GM18498 (cell line): ENCODE results near the gene RSPH3.
"Not testable (repeated sequence)": the region's sequence is repeated elsewhere in the genome, so short reads cannot be mapped to it uniquely, and the experiment has no call there.

ENCODE experiments used
- ATAC-seq: cut with Tn5 transposase; IDR thresholded peaks from one replicate; pipeline ENCODE4 v1.9.1; 2021; ENCODE audit warnings: mild to moderate bottlenecking, moderate library complexity; ENCODE audit not compliant: unreplicated experiment

The RSPH3 gene

DNA sequence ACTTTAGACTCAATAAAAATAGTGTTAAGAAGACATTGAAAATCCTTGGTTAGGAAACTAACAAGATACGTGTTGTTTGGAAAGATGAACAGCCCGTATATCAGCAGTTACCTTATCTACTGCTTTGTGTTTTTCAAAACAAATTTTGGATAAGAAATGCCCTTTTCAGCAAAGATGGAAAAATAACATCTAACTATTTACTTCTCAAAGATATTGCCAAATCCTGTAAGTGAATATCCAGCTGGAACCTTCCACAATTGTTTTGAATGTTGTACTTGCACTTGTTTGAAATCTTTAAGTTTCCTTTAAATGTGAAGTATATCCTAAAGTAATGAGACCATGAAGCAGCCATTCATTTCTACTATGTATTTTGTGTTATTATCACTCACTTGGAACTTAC, 30.2 kb upstream of the RSPH3 start:
- ATAC-seq: no peak

DNA sequence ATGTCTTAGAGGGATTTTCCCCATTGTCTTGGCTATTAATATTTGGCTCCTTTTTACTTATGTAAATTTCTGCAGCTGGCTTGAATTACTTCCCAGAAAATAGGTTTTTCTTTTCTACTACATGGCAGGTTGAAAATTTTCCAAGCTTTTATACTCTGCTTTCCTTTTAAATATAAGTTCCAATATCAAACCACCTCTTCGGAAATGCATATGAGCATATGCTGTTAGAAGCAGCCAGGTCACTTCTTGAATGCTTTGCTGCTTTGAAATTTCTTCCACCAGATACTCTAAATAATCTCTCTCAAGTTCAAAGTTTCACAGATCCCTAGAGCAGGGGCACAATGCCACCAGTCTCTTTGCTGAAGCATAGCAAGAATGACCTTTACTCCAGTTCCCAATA, 25.2 kb upstream of the RSPH3 start:
- not testable (repeated sequence) for ATAC-seq

DNA sequence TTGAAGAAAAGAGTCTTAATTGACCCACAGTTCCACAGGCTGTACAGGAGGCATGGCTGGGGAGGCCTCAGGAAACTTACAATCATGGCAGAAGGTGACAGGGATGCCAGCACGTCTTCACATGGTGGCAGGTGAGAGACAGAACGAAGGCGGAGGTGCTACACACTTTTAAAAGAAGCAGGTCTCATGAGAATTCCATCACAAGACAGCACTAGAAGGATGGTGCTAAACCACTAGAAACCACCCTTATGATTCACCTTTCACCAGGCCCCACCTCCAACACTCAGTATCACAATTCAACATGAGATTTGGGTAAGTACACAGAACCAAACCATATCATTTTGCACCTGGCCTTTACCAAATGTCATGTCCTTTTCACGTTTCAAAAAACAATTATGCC, 23.9 kb upstream of the RSPH3 start:
- no peak for ATAC-seq

DNA sequence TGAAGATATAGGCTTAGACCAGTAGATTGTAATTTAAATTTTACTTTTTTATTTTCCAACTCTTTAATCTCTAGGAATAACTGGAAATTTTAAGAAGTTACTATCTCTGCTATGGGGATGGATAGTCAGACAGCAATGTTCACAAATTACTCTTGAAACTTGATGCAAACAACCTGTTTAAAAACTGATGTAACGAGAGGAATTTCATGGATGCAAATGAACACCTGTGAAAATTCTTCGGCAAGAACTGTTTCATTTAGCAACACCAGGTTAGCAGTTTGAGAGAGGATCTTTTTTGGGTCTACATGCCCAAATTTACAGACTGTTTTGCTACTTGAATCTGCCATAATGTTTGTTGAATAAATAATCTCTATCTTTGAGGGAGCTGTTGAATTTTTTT, 20.0 kb upstream of the RSPH3 start:
- no peak for ATAC-seq

DNA sequence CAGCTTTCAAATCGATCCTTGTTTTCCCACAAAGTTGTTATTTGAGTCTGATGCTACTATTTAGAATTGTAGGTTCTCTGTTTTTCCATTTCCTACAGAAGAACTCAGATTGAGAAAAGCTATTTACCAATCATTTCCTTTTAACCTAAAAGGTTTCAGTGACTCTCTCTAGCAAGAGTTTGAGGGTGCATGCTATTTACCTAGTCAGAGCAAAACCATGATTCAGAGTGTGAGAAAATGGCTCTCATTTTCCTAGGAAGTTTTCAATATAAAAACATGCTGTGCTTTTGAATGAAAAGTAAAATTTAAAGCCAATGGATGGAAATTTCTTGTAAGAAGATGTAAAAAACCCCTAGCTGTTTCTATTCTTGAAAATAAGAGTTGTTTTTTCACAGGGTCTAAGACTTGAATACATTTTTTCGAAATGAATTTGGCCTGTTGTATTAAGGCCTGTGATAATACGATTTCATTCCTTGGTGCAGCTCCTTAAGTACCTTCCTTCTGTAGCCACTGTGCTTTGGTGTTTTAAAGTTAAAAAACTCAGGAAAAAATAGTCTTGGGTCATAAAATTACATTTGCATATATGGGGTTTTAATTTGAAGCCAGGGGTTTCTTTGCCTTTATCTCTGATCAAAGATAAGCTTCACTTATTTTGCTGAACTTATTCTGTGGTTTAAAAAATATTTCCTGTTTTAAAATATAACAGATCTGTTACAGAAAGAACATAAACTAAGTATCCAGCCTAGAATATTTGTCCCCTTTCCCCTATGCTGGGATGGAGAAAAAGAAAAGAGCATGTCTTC, 18.0 kb upstream of the RSPH3 start:
- no peak for ATAC-seq

DNA sequence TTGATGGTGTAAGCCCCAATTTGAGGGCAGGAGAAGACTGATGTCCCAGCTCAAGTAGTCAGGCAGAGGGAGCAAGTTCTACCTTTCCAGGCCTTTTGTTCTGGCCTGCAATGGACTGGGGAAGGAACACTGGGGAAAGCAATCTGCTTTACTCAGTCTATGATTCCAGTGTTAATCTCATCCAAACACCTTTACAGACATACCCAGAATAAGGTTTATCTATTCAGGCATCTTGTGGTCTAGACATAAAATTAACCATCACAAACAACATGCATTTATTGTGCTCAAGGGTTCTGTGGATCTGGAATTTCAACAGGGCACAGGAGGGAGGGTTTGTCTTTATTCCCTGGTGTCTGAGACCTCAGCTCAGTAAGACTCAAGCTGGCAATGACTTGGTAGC, 14.4 kb upstream of the RSPH3 start:
- ATAC-seq: no peak

DNA sequence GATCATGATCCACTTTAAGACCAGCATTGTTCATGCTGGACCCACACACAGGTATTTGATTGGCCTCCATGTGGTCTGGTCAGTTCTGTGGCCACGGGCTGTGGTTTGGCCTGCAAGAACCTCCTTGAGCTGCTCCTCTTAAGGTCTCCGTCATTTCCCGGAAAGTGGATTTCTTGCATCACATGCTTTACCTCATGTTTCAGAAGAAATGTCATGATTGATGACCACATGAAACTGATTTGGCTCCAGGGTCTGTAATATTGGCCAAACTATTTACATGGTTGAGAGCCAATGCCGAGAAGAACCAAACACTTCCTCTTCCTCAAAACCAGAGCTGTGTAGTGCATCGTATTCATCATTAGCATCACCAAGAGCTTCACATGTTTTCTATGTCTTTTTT, 13.2 kb upstream of the RSPH3 start:
- ATAC-seq: no peak

DNA sequence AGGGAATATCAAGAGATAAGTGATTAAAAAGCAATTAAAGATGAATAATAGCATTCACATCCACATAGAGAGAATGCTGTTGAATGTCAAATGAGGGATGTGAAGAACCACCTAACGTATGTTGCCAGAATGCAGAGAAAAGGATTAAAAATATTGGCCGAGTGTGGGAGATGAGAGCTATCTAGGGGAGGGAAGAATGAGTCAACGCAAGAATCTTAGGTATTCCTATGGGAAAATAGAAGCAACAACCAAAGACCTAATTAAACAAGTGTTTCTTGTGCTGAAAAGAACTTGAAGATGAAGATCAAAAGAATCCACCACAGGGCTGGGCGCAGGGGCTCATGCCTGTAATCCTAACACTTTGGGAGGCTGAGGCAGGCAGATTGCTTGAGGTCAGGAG, 12.2 kb upstream of the RSPH3 start:
- no peak for ATAC-seq

DNA sequence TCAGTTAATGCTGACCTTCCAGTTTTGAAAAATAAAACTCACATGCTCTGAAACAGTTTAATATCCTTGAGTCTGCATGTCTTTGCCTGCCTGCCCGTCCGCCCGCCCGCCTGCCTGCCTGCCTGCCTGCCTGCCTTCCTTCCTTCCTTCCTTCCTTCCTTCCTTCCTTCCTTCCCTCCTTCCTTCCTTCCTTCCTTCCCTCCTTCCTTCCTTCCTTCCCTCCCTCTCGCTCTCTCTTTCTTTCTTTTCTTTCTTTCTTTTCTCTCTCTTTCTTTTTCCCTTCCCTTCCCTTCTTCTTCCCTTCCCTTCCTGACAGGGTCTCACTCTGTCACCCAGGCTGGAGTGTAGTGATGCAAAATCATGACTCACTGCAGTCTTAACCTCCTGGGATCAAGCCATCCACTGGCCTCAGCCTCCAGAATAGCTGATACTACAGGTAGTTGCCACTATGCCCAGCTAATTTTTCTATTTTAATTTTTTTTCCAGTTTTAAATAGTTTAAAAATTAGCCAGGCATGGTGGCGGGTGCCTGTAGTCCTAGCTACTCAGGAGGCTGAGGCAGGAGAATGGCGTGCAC, 10.1 kb upstream of the RSPH3 start:
- ATAC-seq: not testable (repeated sequence)

DNA sequence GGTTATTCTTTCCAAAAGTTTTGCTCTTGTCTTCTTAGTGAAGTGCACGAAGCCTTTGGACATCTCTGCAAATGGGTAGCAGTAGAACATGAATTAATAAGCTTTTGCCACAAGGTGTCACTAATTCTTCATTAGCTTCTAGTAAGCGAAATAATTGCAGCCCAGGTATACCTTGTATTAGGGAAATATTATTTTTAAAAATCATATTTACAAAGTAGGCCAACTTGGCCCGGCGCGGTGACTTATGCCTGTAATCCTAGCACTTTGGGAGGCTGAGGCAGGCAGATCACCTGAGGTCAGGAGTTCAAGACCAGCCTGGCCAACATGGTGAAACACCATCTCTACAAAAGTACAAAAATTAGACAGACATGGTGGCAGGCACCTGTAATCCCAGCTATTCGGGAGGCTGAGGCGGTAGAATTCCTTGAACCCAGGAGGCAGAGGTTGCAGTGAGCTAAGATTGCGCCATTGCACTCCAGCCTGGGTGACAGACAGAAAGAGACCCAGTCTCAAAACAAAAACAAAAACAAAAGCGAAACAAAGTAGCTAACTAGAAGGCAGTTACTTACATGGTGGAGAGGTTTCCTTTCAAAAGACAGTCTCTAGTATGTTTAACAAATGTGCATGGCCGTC, 8.8 kb upstream of the RSPH3 start:
- peak; percentile 77 for ATAC-seq

DNA sequence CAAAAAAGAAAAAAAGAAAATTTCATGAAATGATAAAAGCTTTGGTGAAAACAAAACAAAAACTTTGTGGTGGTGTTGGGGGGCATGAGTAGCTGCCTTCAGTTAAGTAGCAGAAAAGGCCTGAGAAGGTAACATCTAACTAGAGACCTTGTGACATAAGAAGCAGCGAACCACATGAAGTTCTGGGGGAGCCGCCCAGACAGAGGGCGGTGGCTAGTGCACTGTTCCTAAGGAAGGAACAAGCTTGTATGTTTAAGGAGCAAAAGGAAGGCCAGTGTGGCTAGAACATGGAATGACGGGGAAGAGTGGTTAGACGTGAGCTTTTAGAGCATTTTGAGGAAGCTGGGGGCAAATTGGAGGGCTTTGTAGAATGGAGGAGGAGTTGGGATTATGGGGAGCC, 7.5 kb upstream of the RSPH3 start:
- no peak for ATAC-seq

DNA sequence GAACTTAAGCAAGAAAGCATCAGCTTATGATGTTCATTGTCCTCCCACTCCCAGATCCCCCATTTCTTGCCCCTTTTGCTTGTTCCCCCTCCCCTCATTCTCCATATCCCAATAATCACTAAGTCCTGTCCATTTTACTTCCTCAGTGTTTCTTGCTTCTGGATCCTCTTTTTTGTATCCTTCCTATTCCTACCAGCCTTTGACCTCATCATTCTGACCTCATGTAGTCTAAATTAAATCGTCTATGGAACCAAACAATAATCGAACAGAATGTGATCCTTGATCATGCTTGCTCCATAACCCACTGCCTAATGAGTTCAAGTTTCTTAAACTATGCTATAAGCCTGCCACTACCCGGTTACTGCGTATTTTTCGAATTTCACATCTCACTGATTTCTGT, 5.4 kb upstream of the RSPH3 start:
- ATAC-seq: no peak

DNA sequence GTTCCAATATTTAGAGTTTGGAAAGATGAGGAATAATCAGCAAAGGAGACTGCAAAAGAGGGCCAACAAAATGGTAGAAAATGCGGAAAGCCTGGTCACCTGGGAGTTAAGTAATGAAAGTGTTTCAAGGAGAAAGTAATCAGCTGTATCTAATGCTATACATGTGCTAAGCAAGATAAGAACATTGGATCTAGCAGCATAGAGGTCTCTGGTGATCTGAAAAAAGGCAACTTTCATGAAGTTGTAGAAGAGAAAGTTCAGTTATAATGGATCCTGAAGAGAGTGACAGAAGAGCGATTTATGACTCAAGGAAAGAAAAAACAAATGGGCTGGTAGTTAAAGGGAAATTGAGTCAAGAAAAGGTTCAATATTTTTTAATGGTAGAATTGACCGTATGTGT, 4.6 kb upstream of the RSPH3 start:
- ATAC-seq: no peak

DNA sequence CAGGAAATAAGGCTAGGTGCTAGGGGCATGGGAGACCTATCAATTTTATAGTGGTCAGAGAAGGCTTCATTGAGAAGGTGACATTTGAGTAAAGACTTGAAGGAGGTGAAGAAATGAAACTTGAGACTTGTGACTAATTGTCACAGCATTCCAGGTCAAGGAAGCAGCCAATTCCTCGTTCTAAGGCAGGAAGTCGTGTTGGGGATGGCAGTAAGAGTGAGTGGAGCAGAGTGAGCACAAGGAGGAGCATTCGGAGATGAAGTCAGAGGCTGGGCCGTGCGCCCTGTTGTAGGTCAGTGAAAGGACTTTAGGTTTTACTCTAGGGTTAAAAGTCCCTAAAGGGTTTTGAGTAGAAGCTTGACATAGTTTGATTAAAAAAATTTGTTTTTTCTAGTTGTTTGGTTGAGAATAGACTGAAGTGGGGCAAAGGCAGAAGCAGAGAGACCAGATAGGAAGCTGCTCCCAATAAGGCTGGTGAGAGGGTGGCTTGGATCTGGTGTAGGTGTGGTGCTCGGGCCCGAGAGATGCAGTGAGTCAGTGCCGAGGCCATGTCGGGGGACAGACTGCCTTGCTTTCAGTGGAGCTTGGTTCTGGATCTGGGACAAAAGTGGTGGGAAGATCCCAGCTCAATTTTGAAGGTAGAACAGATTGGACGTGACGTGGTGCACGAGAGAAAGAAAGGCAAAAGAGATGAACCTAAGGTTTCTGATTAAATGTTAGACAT, 2.6 kb upstream of the RSPH3 start:
- no peak for ATAC-seq

DNA sequence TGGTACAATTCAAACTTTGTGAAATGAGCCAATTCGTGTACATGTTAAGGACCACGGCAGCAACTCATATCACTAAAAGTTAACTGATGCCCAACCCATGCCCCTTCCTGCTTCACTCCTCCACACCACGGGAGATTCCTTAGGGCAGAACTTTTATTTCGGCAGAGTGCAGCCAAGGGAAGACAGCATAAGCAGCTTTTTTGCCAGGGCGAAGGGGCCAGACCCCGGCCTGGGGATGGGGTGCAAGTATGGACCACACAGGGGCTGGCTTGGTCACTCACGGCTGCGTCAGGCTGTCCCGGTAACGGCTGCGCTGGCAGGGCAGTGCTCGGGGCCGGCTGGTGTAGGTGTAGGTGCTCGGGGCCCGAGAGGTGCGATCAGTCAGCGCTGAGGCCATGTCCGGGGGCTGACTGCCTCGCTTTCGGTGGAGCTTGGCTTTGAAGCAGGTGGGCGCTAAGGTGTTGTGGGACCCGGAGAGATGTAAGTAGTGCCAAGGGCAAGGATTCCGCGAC, 792 bp downstream of the RSPH3 start:
- ATAC-seq: peak; percentile 35

DNA sequence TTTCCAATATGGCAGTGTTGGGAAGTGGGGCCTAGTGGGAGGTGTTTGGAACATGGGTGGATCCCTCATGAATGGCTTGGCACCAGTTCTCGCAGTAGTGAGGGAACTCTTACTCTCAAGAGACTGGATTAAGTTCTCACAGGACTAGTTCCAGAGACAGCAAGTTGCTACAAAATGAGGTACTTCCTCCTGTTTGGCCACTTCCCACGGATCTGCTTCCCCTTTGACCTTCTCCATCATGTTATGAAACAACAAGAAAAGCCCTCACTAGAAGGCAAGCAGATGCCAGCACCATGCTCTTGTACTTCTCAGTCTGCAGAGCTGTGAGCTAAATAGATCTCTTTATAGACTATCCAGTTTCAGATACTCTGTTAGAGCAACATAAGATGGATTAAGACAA, 3.1 kb downstream of the RSPH3 start:
- no peak for ATAC-seq

DNA sequence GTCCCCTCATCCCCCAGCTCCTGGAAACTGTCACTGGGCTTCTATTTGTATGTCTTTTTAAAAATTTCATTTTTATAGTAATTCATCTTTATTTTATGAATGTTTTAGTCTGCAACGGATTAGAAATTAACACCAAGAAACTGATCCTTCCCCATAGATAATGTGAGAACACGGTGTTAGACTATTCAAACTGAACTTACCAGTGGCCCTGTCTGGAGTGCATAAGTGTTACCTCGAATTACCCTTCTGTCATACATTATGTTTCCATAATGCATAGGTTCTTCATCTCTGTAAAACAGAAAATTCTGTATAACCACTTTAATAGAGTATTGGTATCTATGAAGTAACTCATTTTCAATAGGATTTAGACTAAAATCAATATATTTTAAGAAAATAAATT, 6.4 kb downstream of the RSPH3 start:
- no peak for ATAC-seq

DNA sequence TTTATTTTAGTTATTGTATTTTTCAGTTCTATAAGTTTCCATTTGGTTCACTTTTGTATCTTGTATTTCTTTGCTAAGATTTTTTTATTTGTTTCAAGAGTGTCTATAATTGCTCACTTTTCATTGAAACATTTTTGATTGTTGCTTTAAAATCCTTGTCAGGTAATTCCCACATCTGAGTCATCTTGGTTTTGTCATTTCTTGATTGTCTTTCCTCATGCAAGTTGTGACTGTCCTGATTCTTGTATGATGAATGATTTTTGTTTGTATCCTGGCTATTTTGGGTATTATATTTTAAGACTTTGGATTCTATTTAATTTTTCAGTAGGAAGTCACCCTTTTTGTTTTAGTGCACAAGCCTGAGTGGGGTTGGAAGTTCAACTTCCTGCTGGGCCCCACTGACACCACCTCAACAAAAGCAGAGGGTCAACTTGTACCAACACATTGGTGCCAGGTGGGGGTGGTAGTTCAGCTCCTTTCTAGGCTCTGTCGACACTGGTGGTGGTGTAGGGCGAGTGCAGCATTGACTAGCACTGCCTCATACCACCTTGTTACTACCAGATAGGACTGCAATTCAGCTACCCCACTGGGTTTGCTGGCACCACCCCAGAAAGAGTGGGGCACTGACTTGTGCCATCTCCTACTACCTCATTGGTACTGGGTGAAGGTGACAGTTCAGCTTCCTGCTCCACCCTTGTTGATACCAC, 8.8 kb downstream of the RSPH3 start:
- ATAC-seq: no peak

DNA sequence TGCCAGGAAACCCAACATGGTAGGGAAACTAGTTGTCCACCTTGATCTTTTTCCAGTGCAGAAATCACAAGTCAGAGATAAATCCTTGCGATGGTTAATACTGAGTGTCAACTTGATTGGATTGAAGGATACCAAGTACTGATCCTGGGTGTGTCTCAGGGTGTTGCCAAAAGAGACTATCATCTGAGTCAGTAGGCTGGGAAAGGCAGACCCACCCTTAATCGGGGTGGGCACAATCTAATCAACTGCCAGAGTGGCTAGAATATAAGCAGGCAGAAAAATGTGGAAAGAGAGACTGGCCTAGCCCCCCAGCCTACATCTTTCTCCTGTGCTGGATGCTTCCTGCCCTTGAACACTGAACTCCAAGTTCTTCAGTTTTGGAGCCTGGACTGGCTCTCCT, 10.3 kb downstream of the RSPH3 start:
- ATAC-seq: not testable (repeated sequence)

DNA sequence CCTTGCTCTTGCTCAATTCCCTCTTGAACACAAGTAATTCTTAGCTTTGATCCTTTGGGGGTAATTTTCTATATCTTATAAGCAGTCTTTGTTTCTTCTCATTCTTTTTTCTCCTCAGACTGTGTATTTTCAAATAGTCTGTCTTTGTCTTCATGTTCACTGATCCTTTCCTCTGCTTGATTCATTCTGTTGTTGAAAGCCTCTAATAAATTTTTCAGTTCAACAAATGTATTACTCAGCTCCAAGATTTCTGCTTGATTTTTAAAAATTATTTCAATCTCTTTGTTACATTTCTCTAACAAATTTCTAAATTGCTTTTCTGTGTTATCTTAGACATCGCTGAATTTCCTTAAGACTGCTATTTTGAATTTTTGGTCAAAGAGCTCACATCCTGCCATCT, 11.5 kb downstream of the RSPH3 start:
- ATAC-seq: no peak

DNA sequence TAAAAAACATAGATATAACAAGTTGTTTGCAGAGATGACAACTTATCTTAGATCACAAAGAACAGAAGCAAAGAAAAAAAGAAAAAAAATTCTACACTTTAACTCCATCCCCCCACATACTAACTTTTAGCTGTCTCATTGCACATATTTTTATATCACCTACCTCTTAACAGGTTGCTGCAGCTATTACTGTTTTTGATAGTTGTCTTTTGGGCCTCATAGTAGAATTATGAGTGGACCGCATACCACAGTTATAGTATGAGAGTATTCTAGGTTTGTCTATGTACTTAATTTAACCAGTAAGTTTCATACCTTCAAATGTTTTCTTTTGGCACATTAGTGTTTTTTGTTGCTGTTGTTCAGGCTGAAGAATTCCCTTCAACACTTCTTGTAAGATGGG, 12.3 kb downstream of the RSPH3 start:
- no peak for ATAC-seq
